ENCODE measurements around the gene RITA1.

RITA1 gene

DNA sequence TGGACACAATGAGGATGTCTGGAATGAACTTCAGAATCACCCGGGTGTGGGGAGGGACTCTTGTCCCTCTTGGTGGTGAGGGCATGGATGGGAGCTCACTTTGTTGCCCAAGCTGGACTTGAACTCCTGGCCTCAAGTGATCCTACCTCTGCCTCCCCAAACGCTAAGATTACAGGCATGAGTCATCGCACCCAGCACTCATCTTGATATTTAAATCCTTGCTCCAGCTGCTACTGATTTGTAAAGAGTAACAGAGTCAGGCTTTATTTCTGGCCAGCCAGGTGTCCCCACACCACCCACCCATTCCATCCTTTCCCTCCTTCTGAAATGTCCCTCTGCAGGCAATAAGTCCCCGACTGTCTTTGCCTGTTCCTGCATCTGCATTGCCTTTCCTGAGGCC, 5.2 kb upstream of the RITA1 start:
- no peak for DNase-seq

DNA sequence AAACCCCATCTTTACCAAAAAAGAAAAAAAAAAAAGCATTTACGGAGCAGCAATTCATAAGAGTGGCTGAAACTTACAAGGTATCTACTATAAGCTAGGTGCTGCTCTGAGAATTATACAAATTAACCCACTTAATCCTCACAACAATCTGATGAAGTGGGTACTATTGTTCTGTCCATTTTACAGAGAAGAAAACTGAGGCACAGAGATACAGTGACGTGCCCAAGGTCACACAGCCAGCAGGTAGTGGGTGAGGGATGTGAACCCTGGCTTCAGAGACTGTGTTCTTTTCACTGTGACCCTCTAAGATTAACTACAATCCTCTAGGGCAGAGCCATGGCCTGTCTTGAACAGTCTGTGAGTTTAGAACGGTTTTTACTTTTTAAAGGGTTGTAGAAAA, 3.5 kb upstream of the RITA1 start:
- DNase-seq: no peak

DNA sequence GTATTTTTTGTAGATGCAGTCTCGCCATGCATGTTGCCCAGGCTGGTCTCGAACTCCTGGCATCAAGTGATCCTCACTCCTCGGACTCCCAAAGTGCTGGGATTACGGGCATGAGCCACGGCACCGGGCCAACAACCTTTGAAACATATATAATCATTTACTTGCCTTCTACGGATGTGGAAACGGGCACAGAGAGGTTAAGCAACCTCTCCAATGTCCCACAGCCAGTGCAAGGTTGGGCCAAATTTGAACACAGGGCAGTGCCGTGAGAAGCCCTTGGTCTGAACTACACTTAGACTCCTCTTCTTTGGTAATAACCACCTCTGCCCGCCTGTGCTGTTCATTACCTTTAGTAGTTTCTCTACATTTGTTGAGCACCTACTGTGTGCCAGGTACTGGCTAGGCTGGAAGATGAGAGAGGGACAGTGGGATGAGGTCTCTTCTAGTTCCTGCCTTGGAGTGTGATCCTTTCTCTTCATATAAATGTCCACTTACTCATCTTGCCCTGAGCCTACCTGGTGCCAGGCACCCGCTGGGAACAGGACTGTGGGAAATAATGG, 2.4 kb upstream of the RITA1 start:
- no peak for DNase-seq

DNA sequence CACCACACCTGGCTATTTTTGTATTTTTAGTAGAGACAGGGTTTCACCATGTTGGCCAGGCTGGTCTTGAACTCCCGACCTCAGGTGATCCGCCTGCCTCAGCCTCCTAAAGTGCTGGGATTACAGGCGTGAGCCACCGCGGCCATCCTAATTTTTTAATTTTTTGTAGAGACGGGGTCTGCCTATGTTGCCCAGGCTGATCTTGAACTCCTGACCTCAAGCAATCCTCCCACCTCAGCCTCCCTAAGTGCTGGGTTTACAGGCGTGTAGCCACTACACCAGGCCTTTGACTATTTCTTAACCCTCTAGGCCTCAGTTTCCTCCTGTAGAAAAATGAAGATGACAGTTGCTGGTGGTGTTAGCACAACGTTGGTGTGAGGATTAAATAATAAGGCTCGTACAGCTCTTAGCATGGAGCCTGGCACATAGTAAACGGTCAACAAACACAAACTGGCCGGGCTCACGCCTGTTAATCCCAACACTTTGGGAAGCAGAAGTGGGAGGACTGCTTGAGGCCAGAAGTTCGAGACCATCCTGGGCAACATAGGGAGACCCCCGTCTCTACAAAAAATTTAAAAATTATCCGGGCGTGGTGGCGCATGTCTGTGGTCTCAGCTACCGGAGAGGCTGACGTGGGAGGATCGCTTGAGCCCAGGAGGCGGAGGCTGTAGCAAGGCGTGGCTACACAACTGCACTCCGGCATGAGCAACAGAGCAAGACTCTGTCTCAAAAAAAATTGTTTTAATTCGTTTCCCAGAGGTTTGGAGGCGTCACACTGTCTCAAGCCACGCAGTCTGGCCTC, 1.2 kb upstream of the RITA1 start:
- peak; percentile 94 for DNase-seq

DNA sequence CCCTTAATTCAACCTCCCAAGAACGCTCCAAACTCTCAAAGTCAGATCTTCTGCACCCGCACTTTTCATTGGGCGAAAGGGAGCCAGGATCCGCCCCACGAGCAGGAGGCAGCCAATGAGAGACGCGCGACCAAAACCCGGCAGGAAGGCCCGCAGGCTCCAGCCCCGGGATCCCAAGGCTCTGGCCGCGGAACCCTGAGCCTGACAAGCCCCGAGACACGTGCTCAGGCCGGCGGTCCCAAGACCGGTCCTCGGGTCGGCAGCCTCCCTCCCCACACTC, 681 bp upstream of the RITA1 start:
- peak; percentile 94 for DNase-seq

DNA sequence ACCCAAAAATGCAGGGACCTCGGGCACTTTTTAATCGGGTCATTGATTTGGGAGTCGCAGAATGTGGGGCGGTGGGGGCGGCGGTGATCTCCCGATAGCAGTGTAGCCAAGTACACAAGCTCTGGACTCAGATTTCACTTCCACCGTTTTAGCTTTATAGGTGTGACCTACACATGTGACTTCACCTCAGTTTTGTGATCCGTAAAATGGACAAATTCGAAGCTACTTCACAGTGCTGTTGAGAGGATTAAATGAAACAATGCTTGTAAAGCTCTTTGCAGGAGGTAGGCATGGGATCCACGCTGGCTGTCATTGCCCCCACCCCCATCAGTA, 478 bp downstream of the RITA1 start:
- peak; percentile 23 for DNase-seq

DNA sequence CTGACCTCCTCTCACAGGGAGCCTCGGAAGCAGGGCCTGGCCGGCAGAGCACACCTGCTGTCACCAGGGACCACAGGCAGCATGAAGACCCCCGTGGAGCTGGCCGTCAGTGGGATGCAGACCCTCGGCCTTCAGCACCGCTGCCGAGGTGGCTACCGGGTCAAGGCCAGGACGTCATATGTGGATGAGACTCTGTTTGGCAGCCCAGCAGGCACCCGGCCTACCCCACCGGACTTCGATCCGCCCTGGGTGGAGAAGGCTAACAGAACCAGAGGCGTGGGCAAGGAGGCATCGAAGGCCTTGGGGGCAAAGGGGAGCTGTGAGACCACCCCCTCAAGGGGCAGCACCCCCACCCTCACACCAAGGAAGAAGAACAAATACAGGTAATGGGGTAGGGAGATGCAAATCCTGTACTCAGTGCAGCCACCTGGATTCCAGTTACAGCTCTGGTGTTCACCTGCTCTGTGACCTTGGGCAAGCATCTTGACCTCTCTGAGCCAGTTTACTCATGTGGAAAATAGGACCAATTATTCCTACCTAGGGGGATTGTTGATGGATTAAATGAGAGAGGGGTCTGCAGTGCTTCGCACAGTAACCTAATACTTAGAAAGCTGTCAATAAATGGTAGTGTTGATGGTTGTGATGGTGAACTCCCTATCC, 1.3 kb downstream of the RITA1 start:
- DNase-seq: no peak

DNA sequence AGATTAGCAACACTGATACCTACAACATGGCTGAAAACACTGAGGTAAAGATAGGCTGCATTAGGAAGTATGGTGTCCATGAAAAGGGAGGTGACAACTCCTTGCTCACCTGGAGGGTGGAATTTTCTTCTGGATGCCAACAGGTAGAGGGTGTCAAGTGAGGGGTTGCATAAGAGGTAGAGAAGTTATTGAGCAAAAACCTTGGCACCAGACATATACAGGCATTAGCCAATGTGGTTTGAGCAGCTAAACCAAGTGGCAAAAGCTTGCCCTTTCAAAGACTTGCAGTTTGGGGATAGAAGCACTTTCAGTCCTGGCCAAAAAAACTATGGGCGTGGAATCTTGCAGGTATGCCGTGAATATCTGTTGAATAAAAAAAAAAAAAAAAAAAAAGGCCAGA, 3.8 kb downstream of the RITA1 start:
- DNase-seq: no peak

DNA sequence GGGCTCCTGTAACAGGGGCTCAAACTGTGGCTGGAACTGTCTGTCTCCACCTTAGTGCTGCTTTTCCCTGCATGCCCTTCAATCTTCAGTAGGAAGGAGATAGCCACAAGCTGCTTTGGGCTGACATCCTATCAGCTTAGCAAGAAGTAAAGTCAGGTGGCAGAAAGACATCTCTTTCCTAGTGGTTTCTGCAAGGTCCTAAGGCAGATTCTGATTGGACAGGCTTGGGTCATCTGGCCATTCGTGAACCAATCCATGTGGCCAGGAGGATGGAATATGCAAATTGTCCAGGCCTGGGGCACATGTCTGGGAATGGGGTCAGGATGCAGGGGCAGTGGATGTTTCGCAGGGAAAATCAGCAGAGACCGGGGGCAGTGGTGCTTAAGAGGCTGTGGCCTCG, 5.2 kb downstream of the RITA1 start:
- DNase-seq: peak; percentile 13

DNA sequence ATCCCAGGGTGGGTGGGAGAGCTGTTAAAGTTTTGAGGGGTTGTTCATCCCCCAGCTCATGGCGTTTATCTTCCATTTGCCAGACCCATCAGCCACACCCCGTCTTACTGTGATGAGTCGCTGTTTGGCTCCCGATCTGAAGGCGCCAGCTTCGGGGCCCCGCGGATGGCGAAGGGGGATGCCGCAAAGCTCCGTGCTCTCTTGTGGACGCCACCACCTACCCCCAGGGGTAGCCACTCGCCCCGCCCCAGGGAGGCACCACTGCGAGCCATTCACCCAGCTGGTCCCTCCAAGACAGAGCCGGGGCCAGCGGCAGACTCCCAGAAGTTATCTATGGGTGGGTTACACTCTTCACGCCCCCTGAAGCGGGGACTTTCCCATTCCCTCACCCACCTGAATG, 5.7 kb downstream of the RITA1 start:
- no peak for DNase-seq

DNA sequence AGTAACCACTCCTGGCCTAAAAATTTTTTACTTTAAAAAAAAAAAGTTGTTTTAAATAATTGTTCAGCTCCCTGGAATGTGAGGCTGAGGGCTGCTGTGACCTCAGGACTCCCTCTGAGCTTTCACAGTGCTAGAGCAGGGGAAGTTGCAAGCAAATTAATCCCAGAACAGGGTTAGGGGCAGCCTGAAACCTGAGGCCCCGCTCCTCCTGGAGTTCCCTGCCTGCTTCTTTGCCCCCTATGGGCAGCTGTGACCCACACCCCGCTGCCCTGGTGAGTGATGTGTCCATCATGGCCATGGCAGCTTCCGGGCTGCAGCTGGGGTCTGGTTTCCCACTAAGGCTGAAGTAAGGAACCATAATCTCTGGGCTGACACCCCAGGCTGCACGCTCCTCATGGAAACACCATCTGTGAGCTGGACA, 9.5 kb downstream of the RITA1 start:
- no peak for DNase-seq

DNA sequence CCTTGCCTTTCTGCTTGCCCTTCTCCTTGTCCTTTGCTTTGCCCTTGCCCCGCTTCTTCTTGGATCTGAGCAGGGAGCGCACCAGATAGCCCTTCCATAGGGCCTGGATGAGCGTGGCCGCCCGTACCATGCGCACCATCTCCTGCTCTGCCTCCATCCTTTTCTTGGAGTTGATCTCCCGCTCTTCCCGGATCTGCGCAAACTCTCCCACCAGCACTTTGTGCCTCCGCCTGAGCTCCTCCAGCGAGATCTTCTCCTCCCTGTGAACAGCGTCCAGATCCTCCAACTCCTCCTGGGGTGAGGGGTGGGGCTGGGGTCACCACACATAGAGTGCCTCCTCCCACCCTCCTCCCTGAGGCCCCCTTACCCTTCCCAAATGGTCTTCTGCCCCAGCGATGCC, 10.1 kb downstream of the RITA1 start:
- no peak for DNase-seq

DNA sequence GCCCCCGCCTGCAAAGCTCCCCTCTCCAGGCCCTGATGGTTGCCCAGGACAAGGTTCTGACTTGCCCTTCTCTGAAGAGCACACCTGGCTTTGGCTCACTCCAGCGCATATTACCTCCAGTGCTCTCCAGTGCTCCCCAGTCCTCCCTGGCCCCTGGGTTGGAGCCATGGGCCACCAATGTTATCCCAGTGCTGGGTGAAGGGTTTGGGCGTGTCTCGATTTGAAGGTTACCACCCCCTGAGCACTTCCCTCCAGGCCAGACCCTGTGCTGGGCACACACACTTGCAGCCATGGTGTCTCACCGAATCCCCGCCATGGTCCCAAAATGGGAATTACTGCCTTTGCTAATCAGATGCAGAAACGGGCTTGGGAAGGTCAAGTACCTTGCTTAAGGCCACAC, 11.1 kb downstream of the RITA1 start:
- no peak for DNase-seq

DNA sequence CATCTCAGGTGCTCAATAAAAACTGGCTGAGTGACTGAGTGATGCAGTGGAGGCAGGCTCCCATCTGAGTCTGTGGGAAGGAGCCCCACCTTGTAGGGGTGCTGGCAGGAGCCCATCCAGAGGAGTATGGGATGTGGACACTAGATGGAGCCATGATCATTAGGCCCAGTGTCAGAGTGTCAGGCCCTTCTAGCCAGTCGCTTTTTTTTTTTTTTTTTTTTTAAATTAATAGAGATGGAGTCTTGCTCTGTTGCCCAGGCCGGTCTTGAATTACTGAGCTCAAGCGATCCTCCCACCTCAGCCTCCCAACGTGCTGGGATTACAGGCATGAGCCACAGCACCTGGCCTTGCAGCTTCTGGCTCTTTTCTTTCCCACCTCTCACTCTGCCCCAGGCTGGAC, 11.5 kb downstream of the RITA1 start:
- DNase-seq: peak; percentile 79

DNA sequence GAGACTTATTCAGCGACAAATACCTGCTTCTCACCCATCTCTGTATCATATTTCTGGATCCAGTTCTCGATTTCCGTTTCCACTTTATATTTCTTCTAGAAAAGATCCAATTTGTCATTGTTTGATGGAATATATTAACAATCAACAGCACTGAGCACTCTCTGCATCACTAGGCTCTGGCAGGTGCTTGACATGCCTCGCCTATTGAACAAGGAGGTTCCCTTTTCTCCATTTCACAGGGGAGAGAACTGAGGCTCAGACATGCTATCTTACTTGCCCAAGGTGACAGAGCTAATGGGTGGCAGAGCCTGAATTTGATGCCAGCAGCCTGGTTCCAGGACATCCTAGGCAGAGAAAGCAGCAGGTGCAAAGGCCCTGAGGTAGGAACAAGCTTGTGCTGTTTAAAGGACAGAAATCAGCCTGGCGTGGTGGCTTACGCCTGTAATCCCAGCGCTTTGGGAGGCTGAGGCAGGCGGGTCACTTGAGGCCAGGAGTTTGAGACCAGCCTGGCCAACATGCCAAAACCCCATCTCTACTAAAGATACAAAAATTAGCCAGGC, 12.1 kb downstream of the RITA1 start:
- no peak for DNase-seq

DNA sequence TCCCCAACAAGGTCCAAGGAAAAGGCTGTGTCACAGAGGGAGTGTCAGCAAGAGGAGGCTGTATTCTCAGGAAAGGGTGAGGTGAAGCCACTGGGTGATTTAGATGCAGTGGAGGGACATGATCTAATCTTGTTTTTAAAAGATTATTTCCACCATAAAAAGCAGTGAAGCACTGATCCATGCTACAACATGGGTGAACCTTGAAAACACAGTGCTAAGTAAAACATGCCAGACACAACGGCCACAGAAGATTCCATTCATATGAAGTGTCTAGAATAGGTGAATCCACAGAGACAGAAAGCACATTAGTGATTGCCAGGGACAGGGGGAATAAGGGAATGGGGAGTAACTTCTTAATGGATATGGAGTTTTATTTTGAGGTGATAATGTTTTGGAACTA, 12.8 kb downstream of the RITA1 start:
- no peak for DNase-seq

DNA sequence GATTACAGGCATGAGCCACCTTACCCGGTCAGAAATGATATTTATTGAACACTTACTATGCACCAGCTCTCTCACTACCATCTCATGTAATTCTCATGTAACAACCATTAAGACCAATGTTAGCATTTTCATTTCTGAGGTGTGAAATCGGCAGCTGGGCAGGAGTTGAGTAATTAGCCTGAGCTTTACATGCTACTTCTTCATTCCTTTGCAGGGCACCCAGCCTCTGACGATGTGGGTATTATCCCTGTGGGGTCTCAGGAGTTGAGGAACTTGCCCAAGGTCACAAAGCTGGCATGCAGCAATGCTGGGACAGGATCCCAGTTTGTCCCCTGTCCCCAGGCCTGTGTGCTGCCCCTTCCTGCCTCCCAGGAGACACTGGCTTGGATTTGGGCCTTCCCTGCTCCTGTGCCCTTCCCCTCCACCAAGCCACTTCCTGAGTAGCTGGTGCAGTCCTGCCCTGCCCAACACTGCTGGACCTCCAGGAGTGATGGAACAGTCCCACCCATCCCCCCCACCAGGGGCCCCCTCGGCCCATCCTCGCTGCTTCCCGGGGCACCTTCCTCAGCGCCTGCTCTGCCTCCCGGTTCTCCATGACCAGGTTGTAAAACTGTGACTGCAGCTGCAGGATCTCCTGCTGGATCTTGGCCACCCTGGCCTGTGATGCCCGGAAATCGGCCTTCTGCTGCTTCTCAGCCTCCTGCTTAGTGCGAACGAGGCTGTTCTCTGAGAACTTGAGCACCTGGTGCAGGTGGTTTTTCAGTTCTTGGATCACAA, 14.7 kb downstream of the RITA1 start:
- no peak for DNase-seq

DNA sequence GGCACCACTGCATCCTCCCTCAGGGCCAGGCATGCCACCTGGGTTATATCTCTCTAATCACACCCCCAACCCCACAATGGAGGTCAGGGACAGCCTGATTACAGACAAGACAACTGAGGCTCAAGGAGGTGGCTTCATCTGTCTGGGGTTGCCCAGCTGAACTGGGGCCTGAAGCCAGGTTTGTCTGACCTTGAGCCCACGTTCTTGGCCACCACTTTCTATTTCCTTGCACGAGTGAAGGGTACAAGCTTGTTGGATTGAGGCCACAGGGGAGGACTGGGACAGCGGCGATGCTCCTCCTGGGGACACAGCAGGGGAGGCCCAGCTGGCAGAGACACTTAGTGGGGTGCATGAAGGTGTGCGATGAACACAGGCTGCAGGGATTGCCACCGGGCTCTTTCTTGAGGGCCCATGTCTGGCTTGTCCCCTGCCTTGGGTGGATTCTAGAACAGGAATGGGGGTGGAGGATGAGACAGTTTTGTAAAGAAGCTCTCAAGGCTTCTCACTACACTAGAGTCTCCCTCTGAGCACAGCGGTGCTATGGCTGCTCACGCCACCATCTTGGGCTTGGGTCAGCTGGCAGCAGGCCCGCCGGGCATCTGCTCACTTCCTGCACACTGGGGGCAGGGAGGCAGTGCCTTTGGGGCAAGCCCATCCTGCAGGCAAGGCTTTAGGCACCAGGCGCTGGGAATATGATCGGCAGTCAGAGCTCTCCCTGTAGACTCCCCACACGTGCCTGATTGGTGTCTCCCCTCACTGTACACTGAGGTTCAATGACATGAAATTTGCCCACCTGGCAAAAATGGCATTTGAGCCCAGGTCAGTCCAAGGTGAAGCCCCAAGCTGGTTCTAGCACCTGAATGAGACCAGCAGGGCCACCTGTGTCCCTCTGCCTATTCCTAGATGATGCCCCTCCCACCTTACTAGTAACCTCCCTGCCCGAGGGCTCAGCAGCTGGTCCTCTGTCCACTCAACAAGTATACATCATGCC, 16.0 kb downstream of the RITA1 start:
- no peak for DNase-seq

DNA sequence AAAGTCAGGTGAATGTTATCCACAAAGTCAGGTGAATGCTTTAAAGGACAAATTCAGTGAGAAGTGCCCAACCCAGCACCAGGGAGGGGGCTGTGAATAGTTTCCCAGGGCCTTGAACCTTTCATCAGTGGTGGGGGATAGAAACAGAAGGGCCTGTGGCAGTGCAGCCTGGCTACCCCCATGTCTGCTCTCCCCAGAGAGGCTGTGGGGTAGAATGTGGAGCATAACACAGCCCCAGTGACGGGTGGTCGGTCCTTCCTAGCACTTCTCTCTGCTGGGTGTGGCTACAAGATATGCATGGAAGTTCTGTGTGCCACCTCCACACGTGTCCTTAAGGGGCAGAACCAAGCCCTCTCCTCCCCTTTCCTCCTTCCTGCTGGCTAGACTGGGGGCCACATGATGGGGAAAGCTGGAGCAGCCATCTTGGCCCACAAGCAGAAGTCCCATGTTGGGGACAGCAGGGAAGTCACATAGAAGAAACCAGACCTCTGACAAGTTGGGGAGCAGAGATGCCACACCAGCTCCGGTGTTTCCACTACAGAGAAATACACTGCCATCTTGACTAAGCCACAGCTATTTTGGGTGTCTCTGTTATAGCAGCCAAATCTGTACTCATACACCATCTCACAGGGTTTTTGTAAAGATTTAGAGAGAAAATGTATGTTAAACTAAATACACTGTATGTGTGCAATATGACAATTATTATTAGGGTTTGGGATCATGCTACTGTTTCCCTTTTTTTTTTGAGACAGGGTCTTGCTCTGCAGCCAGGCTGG, 17.0 kb downstream of the RITA1 start:
- no peak for DNase-seq

DNA sequence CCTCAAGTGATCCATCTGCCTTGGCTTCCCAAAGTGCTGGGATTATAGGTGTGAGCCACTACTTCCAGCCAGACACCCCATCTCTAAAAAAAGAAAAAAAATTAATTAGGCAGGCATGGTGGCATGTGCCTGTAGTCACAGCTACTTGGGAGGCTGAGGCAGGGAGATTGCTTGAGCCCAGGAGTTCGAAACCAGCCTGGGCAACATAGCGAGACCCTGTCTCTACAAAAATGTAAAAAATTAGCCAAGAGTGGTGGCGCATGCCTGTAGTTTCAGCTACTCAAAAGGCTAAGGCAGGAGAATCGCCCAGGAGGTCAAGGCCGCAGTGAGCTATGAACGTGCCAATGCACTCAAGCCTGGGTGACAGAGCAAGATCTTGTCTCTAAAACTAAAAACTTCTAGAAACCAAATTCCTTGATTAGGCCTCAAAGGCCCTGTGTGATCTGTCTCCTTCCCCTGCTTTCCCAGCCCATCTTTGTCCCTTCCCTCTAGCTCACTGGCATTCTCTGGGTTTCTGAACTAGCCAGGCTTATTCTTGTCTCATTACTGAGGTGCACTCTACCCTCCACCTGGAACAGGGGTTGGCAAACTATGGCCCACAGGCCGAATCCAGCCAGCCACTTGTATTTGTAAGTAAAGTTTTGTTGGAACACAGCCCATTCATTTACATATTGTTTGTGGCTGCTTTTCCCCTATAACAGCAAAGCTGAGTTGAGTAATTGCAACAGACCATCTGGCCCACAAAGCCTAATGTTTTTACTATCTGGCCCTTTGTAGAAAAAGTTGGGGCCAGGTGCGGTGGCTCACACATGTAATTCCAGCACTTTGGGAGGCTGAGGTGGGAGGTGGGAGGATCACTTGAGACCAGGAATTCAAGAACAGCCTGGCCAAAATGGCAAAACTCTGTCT, 18.6 kb downstream of the RITA1 start:
- no peak for DNase-seq

DNA sequence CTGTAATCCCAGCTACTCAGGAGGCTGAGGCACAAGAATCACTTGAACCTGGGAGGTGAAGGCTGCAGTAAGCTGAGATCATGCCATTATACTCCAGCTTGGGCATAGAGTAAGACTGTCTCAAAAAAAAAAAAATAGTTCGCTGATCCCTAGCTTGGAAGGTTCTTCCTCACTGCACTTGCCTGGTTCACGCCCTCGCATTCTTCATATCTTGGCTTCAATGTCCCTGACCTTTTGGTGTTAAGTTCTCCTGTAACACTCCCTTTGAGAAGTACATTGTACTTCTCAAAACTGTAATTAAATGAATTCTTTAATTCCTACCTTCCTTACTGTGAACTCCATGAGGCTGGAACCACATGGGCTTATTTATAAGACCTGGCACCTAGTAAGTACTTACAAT, 19.3 kb downstream of the RITA1 start:
- no peak for DNase-seq
